Psoas muscle (tissue), 8 donors: Measurements from ENCODE around the gene PCBP4. TPM values are rescaled to one million over a fixed set of nuclear protein-coding genes. Genes with fewer than 3 reads are reported as not detected.
A peak's percentile ranks its signal among the peaks of the same experiment; 100 is the strongest.

ENCODE experiments used
- ATAC-seq, 4 donors: fragments of 200-7000 bp; cut with Tn5 transposase; one replicate each; pipeline ENCODE4 v1.9.1; 2020; ENCODE audit warnings: moderate library complexity in 3 of 4, mild to moderate bottlenecking in 2 of 4
- DNase-seq, 2 donors: peaks; one replicate each; pipeline ENCODE4 v3.0.0-alpha.2; 2020
- H3K27ac ChIP-seq: fragments of 200-600 bp; one replicate; pipeline ENCODE4 v1.8.0; 2022
- H3K27me3 ChIP-seq, 3 donors: fragments of 200-600 bp in 1 of 3; one replicate each; pipeline versions ENCODE4 v1.6.1 to v1.8.0; 2013 to 2022; ENCODE audit warnings: low read length in 2 of 3, mild to moderate bottlenecking in 2 of 3, moderate library complexity in 1 of 3; ENCODE audit not compliant: insufficient read depth in 3 of 3
- H3K36me3 ChIP-seq, 2 donors: fragments of 200-600 bp in 1 of 2; one replicate each; pipeline versions ENCODE4 v1.6.1 to v1.8.0; 2013 to 2022; ENCODE audit warnings: low read depth in 1 of 2, mild to moderate bottlenecking in 1 of 2, moderate library complexity in 1 of 2; ENCODE audit not compliant: insufficient read depth in 1 of 2
- H3K4me1 ChIP-seq: fragments of 200-600 bp; one replicate; pipeline ENCODE4 v1.8.0; 2022
- H3K4me3 ChIP-seq: fragments of 200-600 bp; one replicate; pipeline ENCODE4 v1.8.0; 2022; ENCODE audit warnings: mild to moderate bottlenecking
- H3K9me3 ChIP-seq: fragments of 200-600 bp; one replicate; pipeline ENCODE4 v1.8.0; 2022
- WGBS, 3 donors: extraction: QIAGEN DNeasy Blood & Tissue Kit; methylation state at CpG; one replicate each; pipeline versions ENCODE4 v1.1.6 to v1.1.7; 2013; 5-methylcytosine and 5-hydroxymethylcytosine counted together
- intact Hi-C, 2 donors: fragments of 100-400 bp; cut with DNase I; formaldehyde crosslinking; loops; one replicate each; pipeline versions ENCODE4 v1.11.0 to v1.14.2; 2022
- long read RNA-seq, 2 donors: library from polyadenylated mRNA; unstranded; transcript quantifications; one replicate each; pipeline ENCODE4 v2.0.0, GENCODE V29; 2021
- polyA plus RNA-seq, 3 donors: library from polyadenylated mRNA; stranded (reverse); fragments of 200-250 nt; gene quantifications; one replicate each; pipeline ENCODE4 v1.2.3, GENCODE V29; 2013
- total RNA-seq, 4 donors: library from RNA; stranded (reverse); fragmentation: NEBNext Ultra II Directional in 2 of 4; extraction: Animal tissue kit (Norgen Biotek cat#: 25700) in 2 of 4; gene quantifications; one replicate each; pipeline versions ENCODE4 v1.2.1 to v1.2.4, GENCODE V29; 2021 to 2023
- TF ChIP-seq, protein P1 (sequence below): fragments of 200-600 bp; IDR thresholded peaks from one replicate; pipeline ENCODE4 v1.8.0; 2022; ENCODE audit warnings: antibody characterized with exemption
- donor health status: healthy with polysubstance abuse.
- donor health status: DM: no; HTN: no; CAD: no; lungs with moderate emphysema.
- donor health status: Bipolar disorder and iron deficiency.
- donor health status: healthy.
- donor health status: DM: yes; HTN: yes; CAD: no.
- donor health status: DM: no; HTN: no; CAD: no.
- donor health status: DM: no; HTN: no; CAD: no.
- donor health status: DM: yes; HTN: yes; CAD: no.

PCBP4 gene
- total RNA-seq (100 to 1,000 TPM; 117 to 161 (median 126) TPM), polyA plus RNA-seq (100 to 1,000 TPM in 1 of 3 donors, 10 to 100 TPM in 2; 36.0 to 133 (median 60.7) TPM)
- long read RNA-seq, donor 1, transcript PCBP4-202 (13 exons, 2,015 nt): major isoform, 10 of 51 reads
- long read RNA-seq, donor 1, partial matches to known transcripts: 5 of 51 reads
- long read RNA-seq, donor 1, other reads (novel, unspliced or antisense): 32 of 51 reads
- long read RNA-seq, donor 2, transcript PCBP4-202 (13 exons, 2,015 nt): major isoform, 64 of 175 reads
- long read RNA-seq, donor 2, transcript PCBP4-205 (14 exons, 2,147 nt): minor isoform, 15 of 175 reads
- long read RNA-seq, donor 2, partial matches to known transcripts: 9 of 175 reads
- long read RNA-seq, donor 2, other reads (novel, unspliced or antisense): 87 of 175 reads

DNA sequence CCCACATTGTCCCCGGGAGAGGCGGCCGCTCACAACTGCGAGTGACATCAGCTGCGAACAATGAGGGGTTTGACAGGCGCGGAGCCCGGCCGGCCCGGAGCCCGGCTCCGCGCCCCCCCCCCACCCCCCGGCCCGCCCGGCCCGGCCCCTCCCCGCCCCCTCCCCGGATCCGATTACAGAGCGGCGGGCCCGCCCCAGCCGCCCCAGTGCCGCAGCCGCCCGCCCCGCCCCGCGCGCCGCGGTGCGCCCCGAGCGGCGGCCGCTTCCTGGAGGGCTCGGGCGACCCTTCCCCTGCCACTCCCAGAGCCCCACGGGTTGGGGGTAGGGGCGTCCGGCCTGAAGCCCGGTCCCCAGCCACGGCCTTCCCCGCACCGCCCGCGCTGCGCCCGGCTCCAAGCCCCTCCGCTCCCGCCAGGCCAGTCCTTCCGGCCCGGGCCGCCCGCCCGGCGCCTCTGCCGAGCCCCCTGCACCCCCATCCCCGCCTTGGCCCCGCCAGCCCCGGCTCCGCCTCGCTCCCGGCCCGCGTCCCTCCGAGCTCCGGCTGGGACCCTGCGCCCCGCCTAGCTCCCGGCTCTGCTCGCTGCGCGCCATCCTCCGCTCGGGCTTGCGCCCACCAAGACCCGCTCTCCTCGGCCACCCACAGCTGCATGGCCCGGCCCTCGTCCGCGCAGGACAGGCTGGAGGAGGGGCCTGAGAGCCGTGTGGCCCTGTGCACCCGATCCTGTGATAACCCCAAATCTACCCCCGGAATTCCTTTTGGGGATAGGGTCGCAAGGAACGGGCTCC lies at the start of gene PCBP4:
Gene PCBP4 (minus strand): TSS at position 71 of the 786 bp plus-strand sequence. CDS start 6,214 bp downstream, outside the sequence.
- H3K27me3 ChIP-seq: no peaks in the 10 kb centered on the region
- DNase-seq: peak; percentile 76 to 89
- H3K27ac ChIP-seq: peak within 1 kb of the TSS; percentile 82
- 0 to 1% (median 0%) methylated on average over 48 to 88 of the region's 90 CpGs for WGBS, 3 donors
- H3K9me3 ChIP-seq: no peaks in the 10 kb centered on the region
- H3K36me3 ChIP-seq: no peaks in the 10 kb centered on the region
- intact Hi-C loops: no loop called here
- peaks cover 55% of the 10 kb centered on the region for H3K4me1 ChIP-seq
- ATAC-seq: peak; percentile 49 to 70 (median 65)
- H3K4me3 ChIP-seq: peak within 1 kb of the TSS; percentile 81
- TF ChIP-seq, protein P1, sequence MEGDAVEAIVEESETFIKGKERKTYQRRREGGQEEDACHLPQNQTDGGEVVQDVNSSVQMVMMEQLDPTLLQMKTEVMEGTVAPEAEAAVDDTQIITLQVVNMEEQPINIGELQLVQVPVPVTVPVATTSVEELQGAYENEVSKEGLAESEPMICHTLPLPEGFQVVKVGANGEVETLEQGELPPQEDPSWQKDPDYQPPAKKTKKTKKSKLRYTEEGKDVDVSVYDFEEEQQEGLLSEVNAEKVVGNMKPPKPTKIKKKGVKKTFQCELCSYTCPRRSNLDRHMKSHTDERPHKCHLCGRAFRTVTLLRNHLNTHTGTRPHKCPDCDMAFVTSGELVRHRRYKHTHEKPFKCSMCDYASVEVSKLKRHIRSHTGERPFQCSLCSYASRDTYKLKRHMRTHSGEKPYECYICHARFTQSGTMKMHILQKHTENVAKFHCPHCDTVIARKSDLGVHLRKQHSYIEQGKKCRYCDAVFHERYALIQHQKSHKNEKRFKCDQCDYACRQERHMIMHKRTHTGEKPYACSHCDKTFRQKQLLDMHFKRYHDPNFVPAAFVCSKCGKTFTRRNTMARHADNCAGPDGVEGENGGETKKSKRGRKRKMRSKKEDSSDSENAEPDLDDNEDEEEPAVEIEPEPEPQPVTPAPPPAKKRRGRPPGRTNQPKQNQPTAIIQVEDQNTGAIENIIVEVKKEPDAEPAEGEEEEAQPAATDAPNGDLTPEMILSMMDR: no peak

- Histone ChIP-seq H3K36me3 (no peaks in the 10 kb centered on the region), H3K9me3 (no peaks in the 10 kb centered on the region), H3K27me3 (no peaks in the 10 kb centered on the region), H3K4me3 (no peak overlapping the region), H3K27ac (peak overlapping the region; percentile 92), H3K4me1 (peaks cover 63% of the 10 kb centered on the region)
- no peak for DNase-seq
- intact Hi-C loops: no loop called here
- no peak for ATAC-seq
- 78 to 88% (median 87%) methylated on average over 13 of the region's 13 CpGs for WGBS, 3 donors
- TF ChIP-seq, protein P1: no peak
Observed at GRCh38 chr3:52015438-52016228, 48.4 kb upstream of the PCBP4 start.

DNA sequence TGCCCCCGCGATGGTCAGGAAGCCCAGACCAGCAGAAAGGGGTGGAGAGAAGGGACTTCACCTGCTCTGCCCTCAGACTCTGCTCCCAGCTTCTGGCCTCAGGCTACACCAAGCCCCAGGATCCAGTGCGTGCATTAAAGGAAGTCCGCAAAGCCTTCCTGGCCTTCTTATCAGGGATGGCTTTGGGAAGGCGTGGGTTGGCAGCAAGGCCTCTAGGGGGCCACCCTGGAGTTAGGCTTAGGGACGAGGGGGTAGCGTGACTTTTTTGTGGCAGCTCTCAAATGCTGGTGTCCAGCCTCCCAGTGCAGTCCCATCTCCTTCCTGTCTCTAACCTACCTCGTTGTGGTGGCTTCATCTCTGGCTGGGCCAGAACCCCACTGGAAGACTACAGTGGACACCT lies 47.4 kb upstream of the PCBP4 start:
- WGBS, 3 donors: 80 to 86% (median 81%) methylated on average over 8 of the region's 8 CpGs
- Histone ChIP-seq H3K4me1 (peaks cover 53% of the 10 kb centered on the region), H3K27me3 (no peaks in the 10 kb centered on the region), H3K4me3 (no peak overlapping the region), H3K36me3 (no peaks in the 10 kb centered on the region), H3K9me3 (no peaks in the 10 kb centered on the region), H3K27ac (peak overlapping the region; percentile 36)
- intact Hi-C loops: loop anchor here in 1 of 2 donors (5.0 kb wide), 1 partner anchor 38 kb away; no protein-coding TSS in a partner anchor
- no peak for ATAC-seq
- peak in 1 of 2 donors; percentile 16 for DNase-seq
- TF ChIP-seq, protein P1: no peak

DNA sequence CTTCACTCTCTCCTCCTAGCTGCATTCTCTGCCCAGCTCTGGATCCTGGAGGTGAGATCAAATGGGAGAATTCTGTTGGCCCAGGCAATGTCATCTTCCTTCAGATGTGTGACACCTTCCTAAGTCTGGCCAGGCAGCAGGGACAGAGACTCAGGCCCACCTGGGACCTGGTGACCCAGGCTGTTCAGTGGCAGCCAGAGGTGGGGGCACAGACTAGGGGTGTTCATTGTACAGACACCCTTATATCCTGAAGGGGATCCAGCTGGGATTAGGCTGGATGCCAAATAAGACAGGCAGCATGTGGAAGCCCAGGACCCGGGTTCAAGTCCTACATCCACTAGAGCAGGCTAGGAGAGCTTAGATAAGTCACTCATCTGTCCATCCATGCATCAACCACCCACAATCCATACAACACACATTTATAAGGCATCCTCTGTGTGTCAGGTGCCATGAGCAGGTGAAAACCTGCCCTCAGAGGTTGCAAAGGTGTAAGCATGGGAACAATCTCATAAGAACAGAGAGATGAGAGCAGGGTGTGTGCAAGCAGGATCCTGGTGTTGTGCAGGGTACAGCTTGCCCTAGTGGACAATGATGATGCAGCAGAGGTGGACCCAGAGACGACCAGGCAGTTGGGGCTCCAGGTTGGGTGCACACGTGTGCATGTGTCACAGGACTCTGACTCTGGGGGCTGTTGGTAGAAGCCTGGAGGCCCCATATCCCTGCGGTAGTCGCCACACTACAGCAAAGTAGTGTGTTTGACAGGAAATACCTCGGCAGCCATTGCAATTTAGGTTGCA lies 46.7 kb upstream of the PCBP4 start:
- Histone ChIP-seq H3K27me3 (no peaks in the 10 kb centered on the region), H3K4me1 (peaks cover 47% of the 10 kb centered on the region), H3K9me3 (no peaks in the 10 kb centered on the region), H3K4me3 (no peak overlapping the region), H3K27ac (no peak overlapping the region), H3K36me3 (no peaks in the 10 kb centered on the region)
- TF ChIP-seq, protein P1: no peak
- intact Hi-C loops: loop anchor here in 1 of 2 donors (5.0 kb wide), 1 partner anchor 38 kb away; no protein-coding TSS in a partner anchor
- ATAC-seq (no peak), DNase-seq (no peak)
- 89 to 97% (median 89%) methylated on average over 6 of the region's 6 CpGs for WGBS, 3 donors
